DND-41 (cell line): ENCODE data around the gene TUFT1.

Source experiments
- ATAC-seq: fragments of 200-7000 bp; cut with Tn5 transposase; 3 replicates; pipeline ENCODE4 v1.9.1; 2021; ENCODE audit warnings: low read depth; ENCODE audit not compliant: insufficient read depth
- DNase-seq: peaks from one replicate; pipeline ENCODE4 v3.0.0-alpha.2; 2020
- H2AFZ ChIP-seq: 2 replicates; pipeline ENCODE4 v1.6.0; 2012; ENCODE audit warnings: low read depth, low read length
- H3K27ac ChIP-seq: 2 replicates; pipeline ENCODE4 v1.5.1; 2012; ENCODE audit warnings: low read length, inconsistent platforms
- H3K27me3 ChIP-seq: fragments of 200-600 bp; sonication (generic); 2 replicates; pipeline ENCODE4 v1.6.0; 2012; ENCODE audit warnings: low read length, mild to moderate bottlenecking, inconsistent platforms; ENCODE audit not compliant: insufficient read depth, poor library complexity
- H3K36me3 ChIP-seq: 2 replicates; pipeline ENCODE4 v1.5.1; 2012; ENCODE audit warnings: low read length, inconsistent platforms; ENCODE audit not compliant: insufficient read depth
- H3K4me1 ChIP-seq: 2 replicates; pipeline ENCODE4 v1.5.1; 2012; ENCODE audit warnings: mild to moderate bottlenecking, low read length; ENCODE audit not compliant: insufficient read depth
- H3K4me2 ChIP-seq: 2 replicates; pipeline ENCODE4 v1.6.0; 2012; ENCODE audit warnings: mild to moderate bottlenecking, moderate library complexity, low read length, inconsistent platforms; ENCODE audit not compliant: insufficient read depth
- H3K4me3 ChIP-seq, 2 experiments: fragments of 200-600 bp in 1 of 2; shearing (Covaris generic) in 1 of 2; 2 replicates each; pipeline ENCODE4 v1.5.1; 2012 to 2016; ENCODE audit warnings: inconsistent platforms in 2 of 2, low read length in 2 of 2, mild to moderate bottlenecking in 2 of 2, low read depth in 1 of 2, moderate library complexity in 1 of 2
- H3K79me2 ChIP-seq: 2 replicates; pipeline ENCODE4 v1.6.0; 2012; ENCODE audit warnings: low read length, inconsistent platforms; ENCODE audit not compliant: insufficient read depth
- H3K9ac ChIP-seq: 2 replicates; pipeline ENCODE4 v1.6.0; 2012; ENCODE audit warnings: low read depth, mild to moderate bottlenecking, inconsistent platforms, low read length, moderate library complexity
- H3K9me3 ChIP-seq: 2 replicates; pipeline ENCODE4 v1.5.1; 2012; ENCODE audit warnings: low read length, moderate library complexity, mild to moderate bottlenecking, inconsistent platforms; ENCODE audit not compliant: insufficient read depth, severe bottlenecking
- H4K20me1 ChIP-seq: 2 replicates; pipeline ENCODE4 v1.6.0; 2012; ENCODE audit warnings: low read length; ENCODE audit not compliant: insufficient read depth
- CTCF ChIP-seq: IDR thresholded peaks from 2 replicates; pipeline ENCODE4 v1.5.1; 2012; ENCODE audit warnings: borderline replicate concordance, low read length, moderate library complexity, mild to moderate bottlenecking; ENCODE audit not compliant: poor library complexity, severe bottlenecking; ENCODE audit errors: extremely low read depth
- EZH2 ChIP-seq: IDR thresholded peaks from 3 replicates; pipeline ENCODE4 v1.6.1; 2012; ENCODE audit warnings: borderline replicate concordance, low read depth, mild to moderate bottlenecking, moderate library complexity, low read length, inconsistent platforms; ENCODE audit not compliant: severe bottlenecking

The TUFT1 gene

GRCh38 chr1:151578941-151579340 is 38.8 kb downstream of the TUFT1 start:
- no peak for TF ChIP-seq EZH2
- no peak for TF ChIP-seq CTCF
- Histone ChIP-seq H4K20me1 (no peaks in the 10 kb centered on the region), H3K4me1 (no peaks in the 10 kb centered on the region), H3K9me3 (no peaks in the 10 kb centered on the region), H3K4me3 (no peak overlapping the region), H3K79me2 (no peaks in the 10 kb centered on the region), H3K4me2 (no peak overlapping the region), H3K36me3 (no peaks in the 10 kb centered on the region), H3K27ac (no peak overlapping the region), H3K27me3 (peaks cover 7% of the 10 kb centered on the region), H2AFZ (no peak overlapping the region), H3K9ac (no peak overlapping the region)
- DNase-seq = no peak
- no peak for ATAC-seq

GRCh38 chr1:151579436-151580225 is 39.5 kb downstream of the TUFT1 start:
- Histone ChIP-seq H3K4me1 (no peaks in the 10 kb centered on the region), H3K27me3 (peaks cover 7% of the 10 kb centered on the region), H3K4me2 (no peak overlapping the region), H4K20me1 (no peaks in the 10 kb centered on the region), H2AFZ (no peak overlapping the region), H3K4me3 (no peak overlapping the region), H3K9me3 (no peaks in the 10 kb centered on the region), H3K9ac (no peak overlapping the region), H3K36me3 (no peaks in the 10 kb centered on the region), H3K27ac (no peak overlapping the region), H3K79me2 (no peaks in the 10 kb centered on the region)
- no peak for DNase-seq
- no peak for TF ChIP-seq CTCF
- no peak for TF ChIP-seq EZH2
- ATAC-seq = no peak

GRCh38 chr1:151581451-151581850 is 41.3 kb downstream of the TUFT1 start:
- Histone ChIP-seq H4K20me1 (no peaks in the 10 kb centered on the region), H3K27ac (no peak overlapping the region), H3K4me3 (no peak overlapping the region), H3K4me2 (no peak overlapping the region), H3K9ac (no peak overlapping the region), H3K9me3 (no peaks in the 10 kb centered on the region), H2AFZ (no peak overlapping the region), H3K36me3 (no peaks in the 10 kb centered on the region), H3K4me1 (no peaks in the 10 kb centered on the region), H3K79me2 (no peaks in the 10 kb centered on the region), H3K27me3 (peaks cover 7% of the 10 kb centered on the region)
- ATAC-seq (no peak), DNase-seq (no peak)
- TF ChIP-seq EZH2 (no peak), CTCF (no peak)

- H3K27ac ChIP-seq = no peak overlapping the region
- H3K4me3 ChIP-seq = no peak overlapping the region
- H3K9me3 ChIP-seq = no peaks in the 10 kb centered on the region
- no peaks in the 10 kb centered on the region for H3K79me2 ChIP-seq
- no peaks in the 10 kb centered on the region for H3K4me1 ChIP-seq
- peaks cover 7% of the 10 kb centered on the region for H3K27me3 ChIP-seq
- H3K36me3 ChIP-seq = no peaks in the 10 kb centered on the region
- H3K4me2 ChIP-seq = no peak overlapping the region
- no peak for TF ChIP-seq CTCF
- TF ChIP-seq EZH2 = no peak
- no peak overlapping the region for H2AFZ ChIP-seq
- DNase-seq (no peak), ATAC-seq (no peak)
- H4K20me1 ChIP-seq = no peaks in the 10 kb centered on the region
- no peak overlapping the region for H3K9ac ChIP-seq
Observed at GRCh38 chr1:151581921-151582320, 41.8 kb downstream of the TUFT1 start.
